ENCODE measurements around the gene ELMO1.

ELMO1 gene

GRCh38 chr7:36960105-36960504 lies 488.6 kb downstream of the ELMO1 start:
- no peak for DNase-seq

GRCh38 chr7:36958111-36958733 lies 490.4 kb downstream of the ELMO1 start:
- no peak for DNase-seq

- DNase-seq, result no peak
These were observed 491.0 kb downstream of the ELMO1 start for GRCh38 chr7:36957620-36958019.

GRCh38 chr7:36956814-36957213 lies 491.9 kb downstream of the ELMO1 start:
- DNase-seq, result no peak

GRCh38 chr7:36955456-36956129 lies 493.1 kb downstream of the ELMO1 start:
- DNase-seq, result no peak

- no peak for DNase-seq
These were observed 497.4 kb downstream of the ELMO1 start for GRCh38 chr7:36951257-36951697.

GRCh38 chr7:36949711-36950600 lies 498.7 kb downstream of the ELMO1 start:
- no peak for DNase-seq

- no peak for DNase-seq
These were observed 502.3 kb downstream of the ELMO1 start for GRCh38 chr7:36946401-36946739.

GRCh38 chr7:36945612-36946400 lies 502.9 kb downstream of the ELMO1 start:
- no peak for DNase-seq

GRCh38 chr7:36944838-36945237 lies 503.8 kb downstream of the ELMO1 start:
- no peak for DNase-seq

GRCh38 chr7:36943591-36944435 lies 504.9 kb downstream of the ELMO1 start:
- no peak for DNase-seq

GRCh38 chr7:36942955-36943354 lies 505.7 kb downstream of the ELMO1 start:
- no peak for DNase-seq

- no peak for DNase-seq
These were observed 506.1 kb downstream of the ELMO1 start for GRCh38 chr7:36942541-36942940.

- no peak for DNase-seq
These were observed 506.6 kb downstream of the ELMO1 start for GRCh38 chr7:36942025-36942424.

- no peak for DNase-seq
These were observed 507.3 kb downstream of the ELMO1 start for GRCh38 chr7:36941359-36941758.

- DNase-seq, result no peak
These were observed 508.8 kb downstream of the ELMO1 start for GRCh38 chr7:36939816-36940215.

- no peak for DNase-seq
These were observed 510.7 kb downstream of the ELMO1 start for GRCh38 chr7:36937754-36938563.

GRCh38 chr7:36931892-36932291 lies 516.8 kb downstream of the ELMO1 start:
- no peak for DNase-seq

GRCh38 chr7:36929791-36930190 lies 518.9 kb downstream of the ELMO1 start:
- peak; percentile 31 for DNase-seq

GRCh38 chr7:36928718-36929117 lies 519.9 kb downstream of the ELMO1 start:
- no peak for DNase-seq

GRCh38 chr7:36928311-36928710 lies 520.4 kb downstream of the ELMO1 start:
- DNase-seq, result no peak
